C4-2B (cell line): ENCODE results near the gene RB1.

Experiments used
- ZFX ChIP-seq: fragments of 450-650 bp; IDR thresholded peaks from 2 replicates; pipeline ENCODE4 v1.6.1; 2017
- TF ChIP-seq, protein P1 (sequence below): fragments of 450-650 bp; conservative IDR thresholded peaks from 2 replicates; pipeline ENCODE4 v1.5.1; 2017; ENCODE audit warnings: mild to moderate bottlenecking

GRCh38 chr13:48507021-48507420 is 203.5 kb downstream of the RB1 start:
- TF ChIP-seq, protein P1, sequence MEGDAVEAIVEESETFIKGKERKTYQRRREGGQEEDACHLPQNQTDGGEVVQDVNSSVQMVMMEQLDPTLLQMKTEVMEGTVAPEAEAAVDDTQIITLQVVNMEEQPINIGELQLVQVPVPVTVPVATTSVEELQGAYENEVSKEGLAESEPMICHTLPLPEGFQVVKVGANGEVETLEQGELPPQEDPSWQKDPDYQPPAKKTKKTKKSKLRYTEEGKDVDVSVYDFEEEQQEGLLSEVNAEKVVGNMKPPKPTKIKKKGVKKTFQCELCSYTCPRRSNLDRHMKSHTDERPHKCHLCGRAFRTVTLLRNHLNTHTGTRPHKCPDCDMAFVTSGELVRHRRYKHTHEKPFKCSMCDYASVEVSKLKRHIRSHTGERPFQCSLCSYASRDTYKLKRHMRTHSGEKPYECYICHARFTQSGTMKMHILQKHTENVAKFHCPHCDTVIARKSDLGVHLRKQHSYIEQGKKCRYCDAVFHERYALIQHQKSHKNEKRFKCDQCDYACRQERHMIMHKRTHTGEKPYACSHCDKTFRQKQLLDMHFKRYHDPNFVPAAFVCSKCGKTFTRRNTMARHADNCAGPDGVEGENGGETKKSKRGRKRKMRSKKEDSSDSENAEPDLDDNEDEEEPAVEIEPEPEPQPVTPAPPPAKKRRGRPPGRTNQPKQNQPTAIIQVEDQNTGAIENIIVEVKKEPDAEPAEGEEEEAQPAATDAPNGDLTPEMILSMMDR: no peak
- TF ChIP-seq ZFX: no peak
